GM18951 (cell line): ENCODE results near the gene DEPDC4.
"Not testable (repeated sequence)": the region's sequence is repeated elsewhere in the genome, so short reads cannot be mapped to it uniquely, and the experiment has no call there.

Experiments used
- POLR2A ChIP-seq: IDR thresholded peaks from 4 replicates; pipeline ENCODE4 v1.6.1; 2011; ENCODE audit warnings: mild to moderate bottlenecking; ENCODE audit not compliant: insufficient read length, insufficient read depth; ENCODE audit errors: extremely low read depth
- in situ Hi-C: fragments of 300-500 bp; cut with MboI; formaldehyde crosslinking; loops from one replicate; pipeline ENCODE4 v1.12.0; 2022; ENCODE audit warnings: low sequenced_read_pairs, mixed read lengths, inconsistent platforms; ENCODE audit not compliant: unreplicated experiment

The DEPDC4 gene

DNA sequence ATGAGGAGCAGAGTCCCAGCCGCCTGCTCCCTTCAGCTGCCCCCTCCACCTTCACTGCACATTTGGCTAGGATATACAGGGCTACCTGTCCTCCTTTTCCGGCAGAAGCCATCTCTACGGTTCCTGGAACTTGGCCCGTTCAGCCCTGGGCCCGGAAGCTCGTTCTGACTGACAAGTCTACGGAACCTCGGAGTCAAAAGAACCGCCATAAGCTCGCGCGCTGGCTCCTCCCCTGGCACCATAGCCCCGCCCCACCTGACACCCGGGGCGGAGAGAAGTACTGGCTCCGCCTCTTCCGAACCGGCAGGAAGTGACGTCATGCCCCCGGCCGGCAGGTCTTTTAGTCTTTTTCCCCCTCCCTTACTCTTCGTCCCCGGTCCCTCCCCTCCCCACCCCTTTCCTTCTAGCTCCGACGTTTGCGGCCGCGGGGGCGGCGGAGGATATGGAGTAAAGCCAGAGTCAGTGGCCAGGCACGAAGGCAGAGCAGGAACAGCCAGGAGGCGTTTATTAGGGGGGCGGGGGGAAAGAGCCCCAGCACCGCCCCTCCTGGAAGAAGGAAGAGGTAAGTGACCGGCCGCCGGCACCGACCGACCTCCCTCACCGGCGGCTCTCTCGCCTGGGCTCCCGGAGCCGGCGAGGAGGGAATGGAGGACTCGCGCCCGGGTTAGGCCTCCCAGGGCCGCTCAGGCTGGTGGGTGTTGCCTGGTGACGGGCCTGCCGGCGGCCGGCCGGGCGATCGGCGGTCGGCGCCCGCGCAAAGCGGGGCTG lies at the start of gene DEPDC4, which contains the start of gene SCYL2:
TSS of gene DEPDC4 (minus strand) at position 245 of the 768 bp plus-strand sequence. CDS start at position 242, 3 bp downstream.
TSS of gene SCYL2 (plus strand) at position 343 of the 768 bp plus-strand sequence. CDS start 15,794 bp downstream, outside the sequence.
- in situ Hi-C loops = no loop called here
- TF ChIP-seq POLR2A = peak; percentile 46

DNA sequence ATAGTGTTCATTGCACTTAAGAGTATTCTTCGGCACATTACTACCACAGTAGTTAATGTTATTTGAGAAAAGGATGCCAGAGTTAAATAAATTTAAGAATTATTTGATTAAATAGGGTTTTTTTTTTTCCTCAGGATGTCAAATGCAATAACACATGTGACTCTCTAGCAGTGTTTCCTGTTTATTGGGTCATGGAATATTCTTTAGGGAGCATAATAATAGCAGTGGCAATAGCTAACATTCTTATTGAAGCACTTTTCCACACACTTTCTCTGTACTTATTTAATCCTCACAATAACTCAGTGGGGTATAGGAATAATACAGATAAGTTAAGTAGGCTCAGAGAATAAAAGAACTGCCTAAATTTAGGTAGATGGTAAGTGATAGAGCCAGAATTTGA lies 44.4 kb upstream of the DEPDC4 start:
- no peak for TF ChIP-seq POLR2A

DNA sequence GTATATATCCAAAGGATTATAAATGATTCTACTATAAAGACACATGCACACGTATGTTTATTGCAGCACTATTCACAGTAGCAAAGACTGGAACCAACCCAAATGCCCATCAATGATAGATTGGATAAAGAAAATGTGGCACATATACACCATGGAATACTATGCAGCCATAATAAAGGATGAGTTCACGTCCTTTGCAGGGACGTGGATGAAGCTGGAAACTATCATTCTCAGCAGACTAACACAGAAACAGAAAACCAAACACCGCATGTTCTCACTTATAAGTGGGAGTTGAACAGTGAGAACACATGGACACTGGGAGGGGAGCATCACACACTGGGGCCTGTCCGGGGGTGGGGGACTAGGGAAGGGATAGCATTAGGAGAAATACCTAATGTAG lies 41.3 kb upstream of the DEPDC4 start:
- in situ Hi-C loops = not testable (repeated sequence)

More for the DNA sequence above, 44.4 kb upstream of the DEPDC4 start:
- in situ Hi-C loops = no loop called here

DNA sequence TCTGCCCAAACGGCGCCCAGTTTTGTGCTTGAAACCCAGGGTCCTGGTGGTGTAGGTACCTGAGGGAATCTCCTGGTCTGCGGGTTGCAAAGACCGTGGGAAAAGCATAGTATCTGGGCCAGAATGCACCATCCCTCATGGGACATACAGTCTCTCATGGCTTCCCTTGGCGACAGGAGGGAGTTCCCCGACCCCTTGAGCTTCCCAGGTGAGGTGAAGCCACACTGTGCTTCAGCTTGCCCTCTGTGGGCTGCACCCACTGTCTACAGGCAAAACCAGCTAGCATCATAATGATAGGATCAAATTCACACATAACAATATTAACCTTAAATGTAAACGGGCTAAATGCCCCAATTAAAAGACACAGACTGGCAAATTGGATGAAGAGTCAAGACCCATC lies 37.5 kb upstream of the DEPDC4 start:
- in situ Hi-C loops = not testable (repeated sequence)

DNA sequence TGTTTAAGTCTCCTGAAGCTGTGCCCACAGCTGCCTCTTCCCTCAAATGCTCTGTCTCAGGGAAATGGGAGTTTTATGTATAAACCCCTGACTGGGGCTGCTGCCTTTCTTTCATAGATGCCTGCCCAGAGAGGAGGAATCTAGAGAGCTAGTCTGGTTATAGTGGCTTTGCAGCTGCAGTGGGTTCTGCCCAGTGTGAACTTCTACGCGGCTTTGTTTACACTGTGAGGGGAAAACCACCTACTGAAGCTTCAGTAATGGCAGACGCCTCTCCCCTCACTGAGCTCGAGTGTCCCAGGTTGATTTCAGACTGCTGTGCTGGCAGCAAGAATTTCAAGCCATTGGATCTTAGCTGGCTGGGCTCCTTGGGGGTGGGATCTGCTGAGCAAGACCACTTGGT lies 37.0 kb upstream of the DEPDC4 start:
- no peak for TF ChIP-seq POLR2A
- in situ Hi-C loops = no loop called here

DNA sequence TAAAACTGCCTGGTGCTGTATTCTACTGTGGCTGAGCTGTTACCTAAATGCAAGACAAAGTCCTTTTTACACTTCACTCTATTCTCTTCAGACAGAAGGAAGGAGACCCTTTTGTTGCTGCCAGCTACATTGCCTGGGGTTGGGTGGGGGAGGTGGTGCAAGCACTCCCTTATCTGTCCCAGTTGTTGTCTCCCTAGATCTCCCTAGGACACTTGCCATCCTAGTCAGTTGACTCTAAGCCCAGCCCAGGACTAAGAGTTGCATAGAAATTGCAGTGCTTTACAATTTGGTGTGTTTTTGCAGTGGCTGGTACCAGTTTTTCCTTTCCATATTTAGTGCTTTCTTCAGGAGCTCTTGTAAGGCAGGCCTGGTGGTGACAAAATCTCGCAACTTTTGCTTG lies 35.2 kb upstream of the DEPDC4 start:
- TF ChIP-seq POLR2A = no peak
- in situ Hi-C loops = no loop called here

DNA sequence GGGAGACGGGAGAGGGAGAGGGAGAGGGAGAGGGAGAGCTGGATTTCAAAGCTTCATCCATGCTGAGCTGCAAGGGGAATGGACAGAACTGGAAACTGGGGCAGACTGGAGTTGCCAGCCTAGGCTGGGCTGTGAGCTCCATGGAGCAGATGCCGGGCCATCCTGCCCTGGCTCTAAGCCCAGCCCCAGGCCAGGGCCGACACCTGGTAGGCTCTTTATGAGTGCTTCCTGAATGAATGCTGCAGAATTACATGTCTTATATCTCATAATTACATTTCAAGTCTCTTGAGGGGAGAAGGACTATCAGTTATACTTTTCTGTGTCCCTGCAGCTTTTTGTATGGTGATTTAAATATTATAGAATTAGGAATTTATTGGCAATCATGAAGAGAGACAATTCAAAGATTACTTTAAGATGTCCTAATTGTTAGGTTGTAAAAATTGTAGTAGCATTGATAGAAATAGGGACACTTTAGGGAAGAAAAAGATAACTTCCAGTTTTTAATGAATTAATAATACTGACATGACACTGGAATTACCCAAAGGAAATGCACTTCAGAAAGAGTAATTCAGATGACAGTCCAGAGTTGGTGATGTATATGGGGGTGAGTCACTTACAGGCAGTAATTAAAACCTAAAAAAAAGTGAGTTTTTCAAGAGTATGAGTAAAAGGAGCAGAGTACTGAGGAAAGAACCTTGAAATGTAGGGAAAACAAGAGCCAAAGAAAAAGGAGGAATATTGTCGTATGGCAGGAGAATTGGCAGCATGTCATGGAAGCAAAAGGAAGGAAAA lies 29.1 kb upstream of the DEPDC4 start:
- TF ChIP-seq POLR2A = no peak
- in situ Hi-C loops = no loop called here

DNA sequence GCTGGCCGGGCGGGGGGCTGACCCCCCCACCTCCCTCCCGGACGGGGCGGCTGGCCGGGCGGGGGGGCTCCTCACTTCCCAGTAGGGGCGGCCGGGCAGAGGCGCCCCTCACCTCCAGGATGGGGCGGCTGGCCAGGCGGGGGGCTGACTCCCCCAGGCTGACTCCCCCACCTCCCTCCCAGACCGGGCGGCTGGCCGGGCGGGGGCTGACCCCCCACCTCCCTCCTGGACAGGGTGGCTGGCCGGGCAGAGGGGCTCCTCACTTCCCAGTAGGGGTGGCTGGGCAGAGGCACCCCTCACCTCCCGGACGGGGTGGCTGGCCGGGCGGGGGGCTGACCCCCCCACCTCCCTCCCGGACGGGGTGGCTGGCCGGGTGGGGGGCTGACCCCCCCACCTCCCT lies 27.5 kb upstream of the DEPDC4 start:
- in situ Hi-C loops = not testable (repeated sequence)

DNA sequence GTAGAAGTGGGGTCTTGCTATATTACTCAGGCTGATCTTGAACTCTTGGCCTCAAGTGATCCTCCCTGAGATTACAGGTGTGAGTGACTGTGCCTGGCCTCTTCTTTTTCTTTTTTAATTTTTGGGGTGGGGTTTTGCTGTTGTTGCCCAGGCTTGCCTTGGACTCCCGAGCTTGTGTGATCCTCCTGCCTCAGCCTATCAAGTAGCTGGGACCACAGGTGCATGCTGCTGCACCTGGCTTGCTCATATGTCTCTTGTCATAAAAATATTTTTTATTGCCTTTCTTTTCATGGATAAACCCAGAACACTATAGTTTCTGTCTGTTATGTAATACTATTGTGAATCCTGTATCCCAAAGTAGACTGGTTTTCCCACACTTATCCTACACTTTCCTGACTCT lies 26.1 kb upstream of the DEPDC4 start:
- TF ChIP-seq POLR2A = no peak
- in situ Hi-C loops = no loop called here

DNA sequence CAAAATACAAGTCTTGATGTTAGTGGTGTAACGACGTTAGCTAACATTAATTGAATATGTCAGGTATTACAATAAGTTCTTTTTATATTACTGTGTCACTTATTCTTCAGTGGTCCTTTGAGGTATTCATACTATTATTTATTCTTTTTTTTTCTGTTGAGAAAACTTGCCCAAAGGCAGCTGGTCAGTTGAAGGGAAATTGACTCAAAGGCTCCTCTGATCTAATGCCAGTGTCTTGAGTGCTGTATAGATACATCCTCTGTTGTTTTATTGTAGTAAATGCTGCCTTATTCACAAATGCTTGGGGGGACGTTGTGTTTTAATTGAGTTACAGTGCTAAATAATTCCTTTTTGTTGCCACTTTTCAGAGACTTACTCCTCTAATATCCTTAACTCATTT lies 23.1 kb upstream of the DEPDC4 start:
- in situ Hi-C loops = no loop called here
- TF ChIP-seq POLR2A = no peak

DNA sequence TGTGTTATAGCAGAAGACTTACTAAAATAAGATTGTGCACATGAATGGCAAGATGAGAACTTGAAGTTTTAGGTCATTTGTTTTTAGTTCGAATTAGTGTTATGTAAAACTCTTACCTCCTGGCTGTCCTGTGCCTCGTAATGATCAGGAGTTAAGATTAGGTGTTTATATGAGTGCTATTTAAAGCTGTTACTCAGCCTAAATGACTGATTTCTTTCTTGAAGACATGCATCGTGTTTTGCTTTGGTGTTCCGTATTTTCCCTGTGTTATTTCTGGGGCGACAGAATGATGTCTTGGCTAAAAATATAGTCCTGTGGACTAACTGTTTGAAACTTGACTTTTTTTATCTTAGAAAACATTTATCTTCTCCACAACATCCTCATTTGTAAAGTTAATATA lies 22.2 kb upstream of the DEPDC4 start:
- no peak for TF ChIP-seq POLR2A
- in situ Hi-C loops = no loop called here

DNA sequence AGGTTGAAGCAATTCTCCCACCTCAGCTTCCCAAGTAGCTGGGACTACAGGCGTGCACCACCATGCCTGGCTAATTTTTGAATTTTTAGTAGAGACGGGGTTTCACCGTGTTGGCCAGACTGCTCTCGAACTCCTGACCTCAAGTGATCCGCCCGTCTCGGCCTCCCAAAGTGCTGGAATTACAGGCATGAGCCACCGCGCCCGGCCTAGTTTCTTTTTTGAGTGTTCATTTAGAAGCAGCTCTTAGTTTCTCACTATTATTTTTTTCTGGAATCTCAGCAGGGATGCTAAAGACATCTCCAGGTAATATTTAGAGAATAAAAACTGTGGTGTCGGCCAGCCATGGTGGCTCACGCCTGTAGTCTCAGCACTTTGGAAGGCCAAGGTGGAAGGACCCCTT lies 17.7 kb upstream of the DEPDC4 start:
- in situ Hi-C loops = not testable (repeated sequence)

DNA sequence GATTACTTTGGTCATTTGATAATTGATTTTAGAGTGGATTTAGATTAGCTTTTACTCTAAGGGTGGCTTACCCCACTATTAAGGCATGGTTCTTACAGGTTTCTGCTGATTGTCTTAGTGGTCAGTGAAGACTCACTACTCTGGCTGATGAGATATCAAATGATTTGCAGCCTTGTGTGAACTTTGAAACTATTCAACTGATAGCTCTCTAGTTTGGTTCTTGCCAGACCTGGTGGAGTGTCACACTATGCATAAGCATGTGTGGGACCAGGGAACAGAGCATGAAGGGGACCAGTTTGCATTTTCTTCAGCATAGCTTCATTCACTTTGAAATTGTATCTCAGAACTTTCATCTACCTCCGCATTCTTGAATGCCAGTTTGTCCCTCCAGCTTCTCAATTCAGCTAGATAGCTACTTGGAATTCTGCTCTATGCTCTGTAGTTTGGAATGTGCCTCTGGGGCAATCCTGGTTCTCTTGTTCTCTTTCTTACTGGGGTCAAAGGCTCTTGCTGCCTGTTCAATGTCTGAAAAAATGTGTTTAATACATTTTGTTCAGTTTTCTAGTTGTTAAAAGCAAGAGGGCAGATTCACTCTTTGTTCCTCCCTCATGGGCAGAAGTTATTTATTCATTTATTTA lies 12.8 kb upstream of the DEPDC4 start:
- in situ Hi-C loops = no loop called here
- no peak for TF ChIP-seq POLR2A

DNA sequence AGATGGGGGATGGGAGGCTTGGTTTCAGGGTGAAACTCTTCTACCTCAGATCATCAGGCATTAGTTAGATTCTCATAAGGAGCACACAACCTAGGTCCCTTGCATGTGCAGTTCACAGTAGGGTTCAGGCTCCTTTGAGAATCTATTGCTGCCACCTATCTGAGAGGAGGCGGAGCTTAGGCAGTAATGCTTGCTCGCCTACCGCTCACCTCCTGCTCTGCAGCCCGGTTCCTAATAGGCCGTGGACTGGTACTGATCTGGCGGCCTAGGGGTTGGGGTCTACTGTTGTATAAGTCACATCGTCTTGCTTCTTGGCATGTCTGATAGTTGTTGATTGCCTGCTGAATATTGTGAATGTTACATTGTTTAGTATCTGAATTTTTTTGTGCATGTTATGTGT lies 12.3 kb upstream of the DEPDC4 start:
- no peak for TF ChIP-seq POLR2A
- in situ Hi-C loops = no loop called here
